GM23248 (cell line): ENCODE data around the gene FOXRED2.

Source experiments
- EZH2 ChIP-seq: fragments of 200-600 bp; sonication (generic); IDR thresholded peaks from 2 replicates; pipeline ENCODE4 v1.6.1; 2018; ENCODE audit warnings: antibody characterized with exemption, mild to moderate bottlenecking; ENCODE audit not compliant: insufficient read depth, poor library complexity, severe bottlenecking
- EZH2phosphoT487 ChIP-seq: fragments of 200-600 bp; sonication (generic); IDR thresholded peaks from 2 replicates; pipeline ENCODE4 v1.6.1; 2018; ENCODE audit warnings: antibody characterized with exemption, moderate library complexity, mild to moderate bottlenecking, low read depth; ENCODE audit not compliant: insufficient read depth

DNA sequence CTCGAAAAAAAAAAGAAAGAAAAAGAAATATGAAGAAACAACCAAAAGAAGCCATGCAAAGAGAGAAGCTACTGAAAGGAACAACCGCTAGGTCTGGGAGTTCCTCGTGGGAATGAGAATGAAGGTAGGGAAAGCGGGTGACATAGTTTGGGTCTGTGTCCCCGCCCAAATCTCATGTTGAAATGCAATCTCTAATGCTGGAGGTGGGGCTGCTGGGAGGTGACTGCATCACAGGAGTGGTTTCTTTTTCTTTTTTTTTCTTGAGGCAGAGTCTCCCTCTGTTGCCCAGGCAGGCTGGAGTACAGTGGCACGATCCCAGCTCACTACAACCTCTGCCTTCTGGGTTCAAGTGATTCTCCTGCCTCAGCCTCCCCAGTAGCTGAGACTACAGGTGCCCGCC, 15.7 kb downstream of the FOXRED2 start:
- no peak for TF ChIP-seq EZH2phosphoT487
- no peak for TF ChIP-seq EZH2
